Liver (tissue), 9 donors: ENCODE results near the gene ADRA2B. TPM values are rescaled to one million over a fixed set of nuclear protein-coding genes. Genes with fewer than 3 reads are reported as not detected.
"Not testable (repeated sequence)": the region's sequence is repeated elsewhere in the genome, so short reads cannot be mapped to it uniquely, and the experiment has no call there.

Source experiments
- DNase-seq: peaks from one replicate; pipeline ENCODE4 v3.0.0-alpha.2; 2017; ENCODE audit warnings: low spot score
- H3K27ac ChIP-seq, 2 donors: one replicate each; pipeline ENCODE4 v1.7.0; 2013; ENCODE audit warnings: inconsistent platforms in 2 of 2, low read length in 2 of 2, control low read depth in 1 of 2, low read depth in 1 of 2, mild to moderate bottlenecking in 1 of 2
- H3K27me3 ChIP-seq, 4 donors: one replicate each; pipeline versions ENCODE4 v1.6.1 to v1.7.0; 2013; ENCODE audit warnings: low read length in 3 of 4, inconsistent platforms in 1 of 4, mild to moderate bottlenecking in 1 of 4, moderate library complexity in 1 of 4; ENCODE audit not compliant: control insufficient read depth in 4 of 4, insufficient read depth in 4 of 4
- H3K36me3 ChIP-seq, 4 donors: one replicate each; pipeline versions ENCODE4 v1.6.1 to v1.7.0; 2013; ENCODE audit warnings: low read length in 3 of 4, mild to moderate bottlenecking in 3 of 4, low read depth in 1 of 4, moderate library complexity in 1 of 4; ENCODE audit not compliant: control insufficient read depth in 4 of 4, insufficient read depth in 3 of 4
- H3K4me1 ChIP-seq, 4 donors: one replicate each; pipeline versions ENCODE4 v1.6.1 to v1.7.0; 2013; ENCODE audit warnings: low read length in 3 of 4, mild to moderate bottlenecking in 3 of 4, moderate library complexity in 1 of 4; ENCODE audit not compliant: control insufficient read depth in 4 of 4, insufficient read depth in 4 of 4
- H3K4me3 ChIP-seq, 3 donors: one replicate each; pipeline versions ENCODE4 v1.6.1 to v1.7.0; 2013; ENCODE audit warnings: low read length in 3 of 3, control low read depth in 1 of 3, low read depth in 1 of 3, mild to moderate bottlenecking in 1 of 3
- H3K9ac ChIP-seq, 2 donors: one replicate each; pipeline ENCODE4 v1.7.0; 2013; ENCODE audit warnings: low read length in 2 of 2, mild to moderate bottlenecking in 2 of 2, moderate library complexity in 2 of 2, control low read depth in 1 of 2, low read depth in 1 of 2
- H3K9me3 ChIP-seq, 4 donors: one replicate each; pipeline versions ENCODE4 v1.6.1 to v1.7.0; 2013; ENCODE audit warnings: low read length in 3 of 4; ENCODE audit not compliant: control insufficient read depth in 4 of 4
- RAD21 ChIP-seq, 2 donors: IDR thresholded peaks; 2 replicates each; pipeline ENCODE4 v1.6.1; 2016; ENCODE audit warnings: antibody characterized with exemption in 2 of 2, mild to moderate bottlenecking in 2 of 2
- WGBS: extraction: QIAGEN DNeasy Blood & Tissue Kit; methylation state at CpG from one replicate; pipeline ENCODE4 v1.1.7; 2013; 5-methylcytosine and 5-hydroxymethylcytosine counted together
- polyA plus RNA-seq, 2 donors: library from polyadenylated mRNA; stranded (reverse) in 1 of 2; unstranded in 1 of 2; fragments of 200-250 nt in 1 of 2; fragments of >200 nt in 1 of 2; fragmentation: Nextera tagmentation in 1 of 2; extraction: Ambion mirVana in 1 of 2; gene quantifications; one replicate each; pipeline versions ENCODE4 v1.2.1 to v1.2.3, GENCODE V29; 2013 to 2015
- total RNA-seq, 2 donors: library from RNA; depleted of rRNA; stranded (reverse); fragments of >200 nt; gene quantifications; one replicate each; pipeline ENCODE4 v1.2.3, GENCODE V29; 2014
- TF ChIP-seq, protein P1 (sequence below): fragments of 150-350 bp; IDR thresholded peaks from 2 replicates; pipeline ENCODE4 v1.5.1; 2017; ENCODE audit warnings: improper control_type of control experiment, low read depth, low read length; ENCODE audit not compliant: missing input control
- donor health status: healthy.
- donor health status: healthy.
- donor health status: healthy.
- donor health status: healthy.
- donor health status: healthy.

The ADRA2B gene
- total and polyA plus RNA-seq, 4 donors = 1.3 to 8.6 (median 3.0) TPM

DNA sequence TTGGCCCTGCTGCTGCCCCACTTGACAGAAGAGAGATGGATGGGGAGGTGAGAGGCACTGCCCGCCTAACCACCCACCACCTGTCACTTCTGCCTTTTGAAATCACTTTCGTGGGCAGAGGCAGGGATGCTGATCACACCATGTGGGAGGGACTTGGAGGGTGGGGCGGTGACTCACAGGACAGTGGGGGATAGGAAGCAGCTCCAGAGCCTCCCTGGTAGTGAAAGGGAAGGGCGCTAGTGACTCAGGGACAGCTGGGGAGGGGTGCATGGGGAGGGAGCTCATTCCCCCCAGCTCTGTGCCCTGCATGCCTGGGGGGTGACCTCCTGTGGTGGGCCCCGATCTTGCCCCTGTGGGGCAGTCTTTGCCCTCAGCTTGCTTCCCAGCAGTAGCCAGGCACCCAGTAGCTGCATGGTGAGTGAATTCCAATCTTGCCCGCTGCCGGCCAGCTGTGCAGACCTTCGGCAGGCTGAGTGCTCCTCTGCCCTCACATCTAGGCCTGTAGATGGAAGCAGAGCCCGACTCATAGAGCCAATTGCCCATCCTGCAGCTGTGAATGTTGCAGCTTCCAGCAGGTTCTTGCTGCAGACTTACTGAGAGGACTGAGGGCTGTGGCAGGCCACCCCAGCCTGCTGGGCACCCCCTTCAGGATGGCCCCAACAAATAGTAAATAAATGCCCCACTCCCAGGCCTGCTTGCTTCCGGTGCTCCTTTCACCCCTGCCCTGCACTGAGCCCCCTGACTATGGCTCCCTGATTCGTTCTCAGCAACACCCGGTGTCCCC lies 53.1 kb downstream of the ADRA2B start:
- 72% methylated on average over 11 of the region's 12 CpGs for WGBS
- not testable (repeated sequence) for H3K36me3 ChIP-seq, H3K27ac ChIP-seq, H3K4me3 ChIP-seq, H3K9me3 ChIP-seq, H3K27me3 ChIP-seq, DNase-seq, H3K4me1 ChIP-seq, H3K9ac ChIP-seq
- TF ChIP-seq, protein P1, sequence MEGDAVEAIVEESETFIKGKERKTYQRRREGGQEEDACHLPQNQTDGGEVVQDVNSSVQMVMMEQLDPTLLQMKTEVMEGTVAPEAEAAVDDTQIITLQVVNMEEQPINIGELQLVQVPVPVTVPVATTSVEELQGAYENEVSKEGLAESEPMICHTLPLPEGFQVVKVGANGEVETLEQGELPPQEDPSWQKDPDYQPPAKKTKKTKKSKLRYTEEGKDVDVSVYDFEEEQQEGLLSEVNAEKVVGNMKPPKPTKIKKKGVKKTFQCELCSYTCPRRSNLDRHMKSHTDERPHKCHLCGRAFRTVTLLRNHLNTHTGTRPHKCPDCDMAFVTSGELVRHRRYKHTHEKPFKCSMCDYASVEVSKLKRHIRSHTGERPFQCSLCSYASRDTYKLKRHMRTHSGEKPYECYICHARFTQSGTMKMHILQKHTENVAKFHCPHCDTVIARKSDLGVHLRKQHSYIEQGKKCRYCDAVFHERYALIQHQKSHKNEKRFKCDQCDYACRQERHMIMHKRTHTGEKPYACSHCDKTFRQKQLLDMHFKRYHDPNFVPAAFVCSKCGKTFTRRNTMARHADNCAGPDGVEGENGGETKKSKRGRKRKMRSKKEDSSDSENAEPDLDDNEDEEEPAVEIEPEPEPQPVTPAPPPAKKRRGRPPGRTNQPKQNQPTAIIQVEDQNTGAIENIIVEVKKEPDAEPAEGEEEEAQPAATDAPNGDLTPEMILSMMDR = peak; percentile 22
- TF ChIP-seq RAD21 (IDR thresholded peaks at IDR 0.05) = peak; percentile 29 to 58

Other genes with a start within 250 kb of the ADRA2B start
- 10 to 100 TPM; 12.0 to 13.4 TPM for gene ANKRD36C, start 124.7 kb downstream of the ADRA2B start, total RNA-seq
- 1 to 10 TPM in 1 of 2 donors, under 1 TPM in 1; 0.27 to 6.7 TPM for gene ANKRD36C, start 124.7 kb downstream of the ADRA2B start, polyA plus RNA-seq
- 1 to 10 TPM in 1 of 2 donors, under 1 TPM in 1; 0.33 to 3.1 TPM for gene GPAT2, start 81.7 kb downstream of the ADRA2B start, total RNA-seq
- under 1 TPM; 0.37 to 0.65 TPM for gene GPAT2, start 81.7 kb downstream of the ADRA2B start, polyA plus RNA-seq
- not detected for gene ASTL, start 21.9 kb upstream of the ADRA2B start, total RNA-seq
- gene ASTL, start 21.9 kb upstream of the ADRA2B start, polyA plus RNA-seq = not detected
- gene DUSP2, start 28.9 kb upstream of the ADRA2B start, total RNA-seq = 1 to 10 TPM; 1.6 to 2.8 TPM
- 1 to 10 TPM in 1 of 2 donors, under 1 TPM in 1; 0.99 to 1.7 TPM for gene DUSP2, start 28.9 kb upstream of the ADRA2B start, polyA plus RNA-seq
- gene STARD7, start 92.3 kb upstream of the ADRA2B start, total RNA-seq = 100 to 1,000 TPM in 1 of 2 donors, 10 to 100 TPM in 1; 72.0 to 120 TPM
- gene STARD7, start 92.3 kb upstream of the ADRA2B start, polyA plus RNA-seq = 10 to 100 TPM; 42.9 to 47.4 TPM
- gene TMEM127, start 149.4 kb upstream of the ADRA2B start, total RNA-seq = 10 to 100 TPM; 17.7 to 19.1 TPM
- 10 to 100 TPM; 11.2 to 27.5 TPM for gene TMEM127, start 149.4 kb upstream of the ADRA2B start, polyA plus RNA-seq
- 10 to 100 TPM; 50.6 to 80.4 TPM for gene CIAO1, start 149.7 kb upstream of the ADRA2B start, total RNA-seq
- 10 to 100 TPM; 43.0 to 43.3 TPM for gene CIAO1, start 149.7 kb upstream of the ADRA2B start, polyA plus RNA-seq
- gene SNRNP200, start 189.0 kb upstream of the ADRA2B start, total RNA-seq = 10 to 100 TPM; 55.9 to 75.2 TPM
- 10 to 100 TPM; 28.1 to 39.1 TPM for gene SNRNP200, start 189.0 kb upstream of the ADRA2B start, polyA plus RNA-seq
- gene ITPRIPL1, start 208.7 kb upstream of the ADRA2B start, total RNA-seq = 1 to 10 TPM in 1 of 2 donors, under 1 TPM in 1; 0.33 to 3.1 TPM
- gene ITPRIPL1, start 208.7 kb upstream of the ADRA2B start, polyA plus RNA-seq = under 1 TPM; 0.19 to 0.22 TPM
- gene NCAPH, start 219.2 kb upstream of the ADRA2B start, total RNA-seq = 10 to 100 TPM in 1 of 2 donors, under 1 TPM in 1; 0.17 to 28.6 TPM
- gene NCAPH, start 219.2 kb upstream of the ADRA2B start, polyA plus RNA-seq = under 1 TPM; 0.64 to 0.92 TPM